HG03520 (cell line): ENCODE data around the gene MAPK1.
"Not testable (repeated sequence)": the region's sequence is repeated elsewhere in the genome, so short reads cannot be mapped to it uniquely, and the experiment has no call there.

ENCODE experiments used
- ATAC-seq: cut with Tn5 transposase; IDR thresholded peaks from one replicate; pipeline ENCODE4 v1.9.1; 2021; ENCODE audit warnings: mild to moderate bottlenecking, moderate library complexity; ENCODE audit not compliant: unreplicated experiment

MAPK1 gene

GRCh38 chr22:21849489-21849888 is 18.0 kb downstream of the MAPK1 start:
- ATAC-seq: no peak

GRCh38 chr22:21848057-21848456 is 19.4 kb downstream of the MAPK1 start:
- not testable (repeated sequence) for ATAC-seq

GRCh38 chr22:21845558-21846453 is 21.6 kb downstream of the MAPK1 start:
- no peak for ATAC-seq

- ATAC-seq: no peak
Measured at GRCh38 chr22:21842946-21843345, 24.5 kb downstream of the MAPK1 start.

GRCh38 chr22:21841422-21841821 is 26.0 kb downstream of the MAPK1 start:
- ATAC-seq: no peak

DNA sequence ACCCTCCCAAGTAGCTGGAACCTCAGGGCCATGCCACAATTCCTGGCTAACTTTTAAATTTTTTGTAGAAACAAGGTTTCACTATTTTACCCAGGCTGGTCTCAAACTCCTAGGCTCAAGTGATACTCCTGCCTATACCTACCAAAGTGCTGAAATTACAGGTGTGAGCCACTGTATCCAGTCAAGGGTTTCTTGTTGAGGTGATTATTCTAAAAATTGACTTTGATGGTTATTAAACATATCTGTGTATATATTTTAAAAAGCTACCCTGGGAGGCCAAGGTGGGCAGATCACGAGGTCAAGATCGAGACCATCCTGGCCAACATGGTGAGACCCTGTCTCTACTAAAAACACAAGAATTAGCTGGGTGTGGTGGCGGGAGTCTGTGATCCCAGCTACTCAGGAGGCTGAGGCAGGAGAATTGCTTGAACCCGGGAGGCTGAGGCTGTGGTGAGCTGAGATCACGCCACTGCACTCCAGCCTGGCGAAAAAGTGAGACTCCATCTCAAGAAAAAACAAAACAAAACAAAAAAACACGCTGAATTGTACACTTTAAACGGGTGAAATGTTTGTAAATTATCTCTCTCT is 27.1 kb downstream of the MAPK1 start:
- no peak for ATAC-seq

DNA sequence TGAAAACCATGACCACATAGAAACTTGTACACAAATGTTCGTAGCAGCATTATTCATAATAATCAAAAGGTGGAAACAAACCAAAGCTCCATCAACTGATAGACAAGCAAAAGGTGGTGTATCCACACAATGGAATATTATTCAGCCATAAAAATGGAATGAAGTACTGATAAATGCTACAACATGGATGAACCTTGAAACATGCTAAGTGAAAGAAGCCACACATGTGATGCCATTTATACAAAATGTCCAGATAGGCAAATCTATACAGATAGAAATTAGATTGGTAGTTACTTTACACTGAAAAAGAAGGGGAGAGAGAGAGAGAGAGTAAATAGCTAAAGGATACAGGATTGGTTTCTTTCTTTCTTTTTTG is 27.7 kb downstream of the MAPK1 start:
- no peak for ATAC-seq

DNA sequence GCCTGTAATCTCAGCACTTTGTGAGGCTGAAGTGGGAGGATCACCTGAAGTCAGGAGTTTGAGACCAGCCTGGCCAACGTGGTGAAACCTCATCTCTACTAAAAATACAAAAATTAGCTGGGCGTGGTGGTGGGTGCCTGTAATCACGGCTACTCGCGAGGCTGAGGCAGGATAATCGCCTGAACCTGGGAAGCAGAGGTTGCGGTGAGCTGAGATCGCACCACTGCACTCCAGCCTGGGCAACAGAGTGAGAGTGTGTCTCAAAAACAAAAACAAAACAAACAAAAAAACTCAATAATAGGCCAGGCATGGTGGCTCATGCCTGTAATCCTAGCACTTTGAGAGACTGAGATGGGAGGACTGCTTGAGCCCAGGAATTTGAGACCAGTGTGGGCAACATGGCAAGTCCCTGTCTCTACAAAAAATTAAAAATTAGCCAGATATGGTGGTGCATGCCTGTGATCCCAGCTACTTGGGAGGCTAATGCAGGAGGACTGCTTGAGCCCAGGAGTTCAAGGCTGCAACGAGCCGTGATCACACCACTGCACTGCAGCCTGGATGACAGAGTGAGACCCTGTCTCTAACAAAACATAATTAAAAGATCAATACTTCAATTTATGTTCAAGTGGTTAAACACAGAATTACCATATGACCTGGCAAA is 28.2 kb downstream of the MAPK1 start:
- not testable (repeated sequence) for ATAC-seq

GRCh38 chr22:21837248-21837979 is 30.0 kb downstream of the MAPK1 start:
- no peak for ATAC-seq

- ATAC-seq: not testable (repeated sequence)
Measured at GRCh38 chr22:21836486-21836885, 31.0 kb downstream of the MAPK1 start.

- ATAC-seq: no peak
Measured at GRCh38 chr22:21835378-21835777, 32.1 kb downstream of the MAPK1 start.

DNA sequence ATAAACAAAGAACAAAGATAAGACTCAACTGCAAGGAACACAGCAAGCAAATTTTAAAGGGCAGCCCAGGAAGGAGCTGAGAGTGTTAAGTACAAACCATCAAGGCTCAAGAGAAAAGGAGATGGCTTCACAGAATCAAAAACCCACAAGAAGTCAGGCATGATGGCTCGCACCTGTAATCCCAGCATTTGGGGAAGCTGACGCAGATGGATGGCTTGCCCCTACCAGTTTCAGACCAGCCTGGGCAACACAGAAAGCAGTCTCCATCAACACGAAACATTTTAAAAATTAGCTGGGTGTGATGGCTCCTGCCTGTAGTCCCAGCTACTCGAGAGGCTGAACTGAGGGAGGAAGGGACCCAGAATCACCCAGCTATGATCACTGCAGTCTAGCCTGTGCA is 32.6 kb downstream of the MAPK1 start:
- no peak for ATAC-seq

- ATAC-seq: no peak
Measured at GRCh38 chr22:21832291-21833290, 34.9 kb downstream of the MAPK1 start.

- no peak for ATAC-seq
Measured at GRCh38 chr22:21829523-21829922, 37.9 kb downstream of the MAPK1 start.

GRCh38 chr22:21828268-21828638 is 39.2 kb downstream of the MAPK1 start:
- no peak for ATAC-seq

- ATAC-seq: no peak
Measured at GRCh38 chr22:21827628-21828267, 39.7 kb downstream of the MAPK1 start.

DNA sequence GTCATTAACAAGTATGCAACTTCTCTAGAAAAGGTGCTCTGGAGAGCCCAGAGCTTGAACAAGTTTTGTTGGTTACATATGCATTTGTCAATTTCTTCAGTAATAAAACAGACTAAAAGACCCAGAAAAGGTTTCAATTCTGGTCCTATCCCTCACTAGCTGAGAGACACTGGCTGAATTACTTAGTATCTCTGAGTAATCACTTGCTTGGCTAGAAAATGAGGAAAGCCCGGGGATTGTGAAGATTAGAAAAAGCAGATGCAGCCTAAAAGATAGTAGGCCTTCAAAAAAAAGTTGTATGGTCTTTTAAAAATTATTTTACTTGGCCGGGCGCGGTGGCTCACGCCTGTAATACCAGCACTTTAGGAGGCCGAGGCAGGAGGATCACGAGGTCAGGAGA is 41.2 kb downstream of the MAPK1 start:
- no peak for ATAC-seq

- not testable (repeated sequence) for ATAC-seq
Measured at GRCh38 chr22:21824962-21825361, 42.5 kb downstream of the MAPK1 start.

- no peak for ATAC-seq
Measured at GRCh38 chr22:21824445-21824912, 43.0 kb downstream of the MAPK1 start.
